H9 (cell line): Measurements from ENCODE around the gene NUP210. TPM values are rescaled to one million over a fixed set of nuclear protein-coding genes. Genes with fewer than 3 reads are reported as not detected.

ENCODE experiments used
- DNase-seq: peaks from one replicate; pipeline ENCODE4 v3.0.0-alpha.2; 2017
- H2AFZ ChIP-seq: one replicate; pipeline ENCODE4 v1.6.1; 2013; ENCODE audit warnings: mild to moderate bottlenecking, low read length, control low read depth, moderate library complexity
- H2AK5ac ChIP-seq: 2 replicates; pipeline ENCODE4 v1.6.1; 2013; ENCODE audit warnings: low read length, control low read depth, mixed read lengths; ENCODE audit not compliant: insufficient read length
- H2BK120ac ChIP-seq: one replicate; pipeline ENCODE4 v1.6.1; 2013; ENCODE audit warnings: low read depth, mild to moderate bottlenecking, low read length, control low read depth, inconsistent platforms; ENCODE audit not compliant: poor library complexity, severe bottlenecking
- H2BK12ac ChIP-seq: 2 replicates; pipeline ENCODE4 v1.6.1; 2013; ENCODE audit warnings: low read length, control low read depth, mixed read lengths, low read depth; ENCODE audit not compliant: insufficient read length
- H2BK15ac ChIP-seq: 2 replicates; pipeline ENCODE4 v1.6.1; 2013; ENCODE audit warnings: low read depth, low read length, control low read depth
- H2BK20ac ChIP-seq: one replicate; pipeline ENCODE4 v1.6.1; 2013; ENCODE audit warnings: low read depth, mild to moderate bottlenecking, low read length, control low read depth, inconsistent platforms; ENCODE audit not compliant: poor library complexity, severe bottlenecking
- H2BK5ac ChIP-seq: 2 replicates; pipeline ENCODE4 v1.6.1; 2013; ENCODE audit warnings: low read length, control low read depth, mixed read lengths; ENCODE audit not compliant: insufficient read length
- H3K14ac ChIP-seq: 2 replicates; pipeline ENCODE4 v1.6.1; 2013; ENCODE audit warnings: low read length, control low read depth; ENCODE audit not compliant: insufficient read depth
- H3K18ac ChIP-seq: 2 replicates; pipeline ENCODE4 v1.6.1; 2013; ENCODE audit warnings: low read depth, mild to moderate bottlenecking, mixed read lengths, low read length, control low read depth; ENCODE audit not compliant: insufficient read length
- H3K23ac ChIP-seq: 2 replicates; pipeline ENCODE4 v1.6.1; 2013; ENCODE audit warnings: low read length, control low read depth, mixed read lengths, low read depth; ENCODE audit not compliant: insufficient read length
- H3K23me2 ChIP-seq: 2 replicates; pipeline ENCODE4 v1.6.1; 2013; ENCODE audit warnings: low read depth, mild to moderate bottlenecking, mixed read lengths, low read length, control low read depth; ENCODE audit not compliant: insufficient read length, poor library complexity, severe bottlenecking
- H3K27ac ChIP-seq: 2 replicates; pipeline ENCODE4 v1.5.1; 2013; ENCODE audit warnings: low read length, control low read depth, mixed read lengths, low read depth; ENCODE audit not compliant: insufficient read length
- H3K27me3 ChIP-seq: 2 replicates; pipeline ENCODE4 v1.6.1; 2013; ENCODE audit warnings: low read length, control low read depth, inconsistent platforms; ENCODE audit not compliant: insufficient read depth
- H3K4ac ChIP-seq: 2 replicates; pipeline ENCODE4 v1.6.1; 2013; ENCODE audit warnings: low read depth, mild to moderate bottlenecking, control low read depth, inconsistent platforms, low read length, moderate library complexity
- H3K4me1 ChIP-seq: 2 replicates; pipeline ENCODE4 v1.6.1; 2013; ENCODE audit warnings: low read length, control low read depth, inconsistent platforms; ENCODE audit not compliant: insufficient read depth
- H3K4me2 ChIP-seq: 2 replicates; pipeline ENCODE4 v1.6.1; 2013; ENCODE audit warnings: low read length, control low read depth, mixed read lengths; ENCODE audit not compliant: insufficient read length, insufficient read depth
- H3K56ac ChIP-seq: 2 replicates; pipeline ENCODE4 v1.6.1; 2013; ENCODE audit warnings: low read depth, mild to moderate bottlenecking, mixed read lengths, low read length, control low read depth; ENCODE audit not compliant: insufficient read length
- H3K79me1 ChIP-seq: 2 replicates; pipeline ENCODE4 v1.6.1; 2013; ENCODE audit warnings: low read depth, mild to moderate bottlenecking, moderate library complexity, low read length, control low read depth, inconsistent platforms; ENCODE audit not compliant: insufficient read depth, poor library complexity, severe bottlenecking
- H3K79me2 ChIP-seq: 2 replicates; pipeline ENCODE4 v1.6.1; 2013; ENCODE audit warnings: low read length, control low read depth, inconsistent platforms; ENCODE audit not compliant: insufficient read depth
- H3K9ac ChIP-seq: 2 replicates; pipeline ENCODE4 v1.6.1; 2013; ENCODE audit warnings: low read length, control low read depth, mixed read lengths; ENCODE audit not compliant: insufficient read length; ENCODE audit errors: extremely low read depth
- H3K9me3 ChIP-seq: one replicate; pipeline ENCODE4 v1.6.1; 2013; ENCODE audit warnings: low read depth, low read length, inconsistent platforms; ENCODE audit not compliant: control insufficient read depth
- H3T11ph ChIP-seq: one replicate; pipeline ENCODE4 v1.6.1; 2013; ENCODE audit warnings: mild to moderate bottlenecking, low read length, control low read depth, inconsistent platforms
- H4K20me1 ChIP-seq: one replicate; pipeline ENCODE4 v1.6.1; 2013; ENCODE audit not compliant: control insufficient read depth, insufficient read length, insufficient read depth
- H4K5ac ChIP-seq: 2 replicates; pipeline ENCODE4 v1.6.1; 2013; ENCODE audit warnings: low read depth, mild to moderate bottlenecking, mixed read lengths, low read length, control low read depth; ENCODE audit not compliant: insufficient read length
- H4K8ac ChIP-seq: replicated peaks from 2 replicates; pipeline ENCODE4 v1.6.1; 2013; ENCODE audit warnings: low read length, control low read depth, mixed read lengths, low read depth; ENCODE audit not compliant: insufficient read length
- H4K91ac ChIP-seq: 2 replicates; pipeline ENCODE4 v1.6.1; 2013; ENCODE audit warnings: low read depth, mild to moderate bottlenecking, moderate library complexity, mixed read lengths, low read length, control low read depth; ENCODE audit not compliant: insufficient read length
- H3K27ac Mint-ChIP-seq, 3 experiments: 2 replicates in 2 of 3; 3 replicates in 1 of 3; pipeline ENCODE4 v1.8.0; 2020 to 2021; ENCODE audit warnings: mixed read lengths in 3 of 3, mild to moderate bottlenecking in 1 of 3, moderate library complexity in 1 of 3
- H3K27me3 Mint-ChIP-seq: 2 replicates; pipeline ENCODE4 v1.8.0; 2021; ENCODE audit warnings: low read depth, mild to moderate bottlenecking, moderate library complexity, mixed read lengths
- H3K36me3 Mint-ChIP-seq, 3 experiments: 2 replicates in 2 of 3; 3 replicates in 1 of 3; pipeline ENCODE4 v1.8.0; 2020 to 2021; ENCODE audit warnings: low read depth in 3 of 3, mixed read lengths in 3 of 3; ENCODE audit not compliant: insufficient read depth in 1 of 3
- H3K4me1 Mint-ChIP-seq, 2 experiments: 2 replicates each; pipeline ENCODE4 v1.8.0; 2020; ENCODE audit warnings: mixed read lengths in 2 of 2
- H3K4me3 Mint-ChIP-seq, 2 experiments: 2 replicates in 1 of 2; 3 replicates in 1 of 2; pipeline ENCODE4 v1.8.0; 2020 to 2021; ENCODE audit warnings: mild to moderate bottlenecking in 2 of 2, mixed read lengths in 2 of 2, moderate library complexity in 1 of 2
- H3K9me3 Mint-ChIP-seq, 2 experiments: 2 replicates in 1 of 2; 3 replicates in 1 of 2; pipeline ENCODE4 v1.8.0; 2020; ENCODE audit warnings: mild to moderate bottlenecking in 2 of 2, mixed read lengths in 2 of 2, moderate library complexity in 1 of 2
- WGBS: extraction: QIAGEN DNeasy Blood & Tissue Kit; methylation state at CpG from one replicate; pipeline ENCODE4 v1.1.7; 2013; ENCODE audit warnings: missing lambda C conversion rate, low lambda C conversion rate, mixed read lengths; ENCODE audit not compliant: insufficient read length; ENCODE audit errors: extremely low coverage; 5-methylcytosine and 5-hydroxymethylcytosine counted together
- total RNA-seq: library from RNA; stranded (reverse); gene quantifications from 2 replicates; pipeline ENCODE4 v1.2.1, GENCODE V29; 2021
- TF ChIP-seq, protein P1 (sequence below): fragments of 200-600 bp; sonication (generic); conservative IDR thresholded peaks from 3 replicates; pipeline ENCODE4 v1.8.0; 2021; ENCODE audit warnings: antibody characterized with exemption, mild to moderate bottlenecking

NUP210 gene
- total RNA-seq, 1 experiment from 2014 or later = 48.8 TPM

GRCh38 chr3:13273604-13274105 is 146.5 kb downstream of the NUP210 start:
- no peak overlapping the region for H2AK5ac ChIP-seq
- peaks cover 0 to 4% of the 10 kb centered on the region in 2 experiments; a peak in 1 of 5 replicates for H3K9me3 Mint-ChIP-seq
- H2AFZ ChIP-seq = no peak overlapping the region
- no peak overlapping the region for H2BK12ac ChIP-seq
- no peak overlapping the region for H2BK20ac ChIP-seq
- no peaks in the 10 kb centered on the region for H3K79me2 ChIP-seq
- no peaks in the 10 kb centered on the region for H3K27me3 ChIP-seq
- H3K9ac ChIP-seq = no peak overlapping the region
- H3K79me1 ChIP-seq = no peaks in the 10 kb centered on the region
- TF ChIP-seq, protein P1, sequence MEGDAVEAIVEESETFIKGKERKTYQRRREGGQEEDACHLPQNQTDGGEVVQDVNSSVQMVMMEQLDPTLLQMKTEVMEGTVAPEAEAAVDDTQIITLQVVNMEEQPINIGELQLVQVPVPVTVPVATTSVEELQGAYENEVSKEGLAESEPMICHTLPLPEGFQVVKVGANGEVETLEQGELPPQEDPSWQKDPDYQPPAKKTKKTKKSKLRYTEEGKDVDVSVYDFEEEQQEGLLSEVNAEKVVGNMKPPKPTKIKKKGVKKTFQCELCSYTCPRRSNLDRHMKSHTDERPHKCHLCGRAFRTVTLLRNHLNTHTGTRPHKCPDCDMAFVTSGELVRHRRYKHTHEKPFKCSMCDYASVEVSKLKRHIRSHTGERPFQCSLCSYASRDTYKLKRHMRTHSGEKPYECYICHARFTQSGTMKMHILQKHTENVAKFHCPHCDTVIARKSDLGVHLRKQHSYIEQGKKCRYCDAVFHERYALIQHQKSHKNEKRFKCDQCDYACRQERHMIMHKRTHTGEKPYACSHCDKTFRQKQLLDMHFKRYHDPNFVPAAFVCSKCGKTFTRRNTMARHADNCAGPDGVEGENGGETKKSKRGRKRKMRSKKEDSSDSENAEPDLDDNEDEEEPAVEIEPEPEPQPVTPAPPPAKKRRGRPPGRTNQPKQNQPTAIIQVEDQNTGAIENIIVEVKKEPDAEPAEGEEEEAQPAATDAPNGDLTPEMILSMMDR = no peak
- H3K4me1 ChIP-seq = no peaks in the 10 kb centered on the region
- H4K8ac ChIP-seq = no peak overlapping the region
- no peak overlapping the region for H3K4me3 Mint-ChIP-seq
- no peak overlapping the region for H2BK5ac ChIP-seq
- WGBS = no CpG with 5 or more reads among the region's 6 CpGs
- H3K4ac ChIP-seq = no peak overlapping the region
- peaks cover 8 to 18% of the 10 kb centered on the region in 2 experiments for H3K4me1 Mint-ChIP-seq
- no peak overlapping the region for H3K18ac ChIP-seq
- H2BK120ac ChIP-seq = no peak overlapping the region
- H3K23me2 ChIP-seq = no peaks in the 10 kb centered on the region
- no peaks in the 10 kb centered on the region for H3K27me3 Mint-ChIP-seq
- no peak overlapping the region for H4K5ac ChIP-seq
- peaks cover 0 to 2% (median 0%) of the 10 kb centered on the region in 3 experiments; a peak in 3 of 7 replicates for H3K36me3 Mint-ChIP-seq
- no peak overlapping the region for H4K91ac ChIP-seq
- H3K27ac ChIP-seq = no peak overlapping the region
- no peak overlapping the region for H3K56ac ChIP-seq
- H3K4me2 ChIP-seq = no peak overlapping the region
- no peak for DNase-seq
- H3K14ac ChIP-seq = no peak overlapping the region
- no peak overlapping the region for H2BK15ac ChIP-seq
- no peak overlapping the region for H3K27ac Mint-ChIP-seq
- H4K20me1 ChIP-seq = no peaks in the 10 kb centered on the region
- H3K9me3 ChIP-seq = no peaks in the 10 kb centered on the region
- H3T11ph ChIP-seq = no peak overlapping the region
- H3K23ac ChIP-seq = no peak overlapping the region
